A549 treated with ZK216348 at 1 μM for 4 hours (cell line): ENCODE data around the gene CPNE2. TPM values are rescaled to one million over a fixed set of nuclear protein-coding genes. Genes with fewer than 3 reads are reported as not detected.

Experiments used
- total RNA-seq: library from RNA; stranded (reverse); fragments of 200-300 nt; extraction: Qiagen RNA extraction; gene quantifications from 5 replicates; pipeline ENCODE4 v1.2.3, GENCODE V29; 2022; ENCODE audit warnings: low read depth

CPNE2 gene
- 35.2 to 46.4 TPM (median 42.1 TPM) in 5 replicates for total RNA-seq

GRCh38 chr16:57091975-57092785, at the start of gene CPNE2:
CPNE2 (plus strand) TSS chr16:57092583; CDS start chr16:57110743, 18,160 bp downstream.

GRCh38 chr16:57185945-57186871, 93.8 kb downstream of the CPNE2 start, which contains the start of the genes PSME3IP1 and RSPRY1:
PSME3IP1 (minus strand) TSS chr16:57186039; CDS start chr16:57173854, 12,185 bp downstream.
RSPRY1 (plus strand) TSS chr16:57186329; CDS start chr16:57204659, 18,330 bp downstream.

Other genes with a start within 250 kb of the CPNE2 start
- not detected in 5 replicates for gene SLC12A3, start 227.4 kb upstream of the CPNE2 start, total RNA-seq
- 88.5 to 97.8 TPM (median 96.4 TPM) in 5 replicates for gene HERPUD1, start 160.4 kb upstream of the CPNE2 start, total RNA-seq
- gene CETP, start 130.6 kb upstream of the CPNE2 start, total RNA-seq, result not detected in 5 replicates
- 3.7 to 5.7 TPM (median 4.9 TPM) in 5 replicates for gene NLRC5, start 103.0 kb upstream of the CPNE2 start, total RNA-seq
- gene PSME3IP1, start 93.5 kb downstream of the CPNE2 start, total RNA-seq, result 90.0 to 158 TPM (median 91.0 TPM) in 5 replicates
- 26.6 to 35.0 TPM (median 31.3 TPM) in 5 replicates for gene RSPRY1, start 93.7 kb downstream of the CPNE2 start, total RNA-seq
- gene ARL2BP, start 152.7 kb downstream of the CPNE2 start, total RNA-seq, result 58.4 to 77.6 TPM (median 74.6 TPM) in 5 replicates
- 1.0 to 1.6 TPM (median 1.1 TPM) in 5 replicates for gene PLLP, start 192.1 kb downstream of the CPNE2 start, total RNA-seq